ENCODE results near the gene CHST13. TPM values are rescaled to one million over a fixed set of nuclear protein-coding genes. Genes with fewer than 3 reads are reported as not detected.

Gene CHST13
- total RNA-seq, 4 donors from 2014 or later, result 0.23 to 0.95 TPM; not detected in 2

DNA sequence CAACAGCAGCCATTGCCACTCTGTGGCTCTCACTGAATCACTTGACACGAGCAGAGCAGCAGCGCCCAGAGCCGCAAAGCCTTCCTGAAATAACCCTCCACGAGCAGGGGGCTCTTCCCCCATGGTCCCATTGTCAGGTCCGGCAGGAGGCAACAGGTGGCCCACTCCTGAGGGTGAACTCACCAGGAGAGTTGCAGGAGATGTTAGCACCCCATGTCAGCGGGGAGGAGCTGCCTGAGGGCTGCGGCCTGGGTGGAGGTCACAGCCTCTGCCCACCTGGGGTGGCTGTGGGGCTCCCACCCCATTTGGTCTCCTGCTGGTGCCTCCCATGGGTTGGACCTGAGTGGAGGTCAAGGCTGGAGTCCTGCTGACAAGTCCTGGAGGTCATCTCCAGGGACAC lies 47.1 kb downstream of the CHST13 start:
- TF ChIP-seq, protein P1, sequence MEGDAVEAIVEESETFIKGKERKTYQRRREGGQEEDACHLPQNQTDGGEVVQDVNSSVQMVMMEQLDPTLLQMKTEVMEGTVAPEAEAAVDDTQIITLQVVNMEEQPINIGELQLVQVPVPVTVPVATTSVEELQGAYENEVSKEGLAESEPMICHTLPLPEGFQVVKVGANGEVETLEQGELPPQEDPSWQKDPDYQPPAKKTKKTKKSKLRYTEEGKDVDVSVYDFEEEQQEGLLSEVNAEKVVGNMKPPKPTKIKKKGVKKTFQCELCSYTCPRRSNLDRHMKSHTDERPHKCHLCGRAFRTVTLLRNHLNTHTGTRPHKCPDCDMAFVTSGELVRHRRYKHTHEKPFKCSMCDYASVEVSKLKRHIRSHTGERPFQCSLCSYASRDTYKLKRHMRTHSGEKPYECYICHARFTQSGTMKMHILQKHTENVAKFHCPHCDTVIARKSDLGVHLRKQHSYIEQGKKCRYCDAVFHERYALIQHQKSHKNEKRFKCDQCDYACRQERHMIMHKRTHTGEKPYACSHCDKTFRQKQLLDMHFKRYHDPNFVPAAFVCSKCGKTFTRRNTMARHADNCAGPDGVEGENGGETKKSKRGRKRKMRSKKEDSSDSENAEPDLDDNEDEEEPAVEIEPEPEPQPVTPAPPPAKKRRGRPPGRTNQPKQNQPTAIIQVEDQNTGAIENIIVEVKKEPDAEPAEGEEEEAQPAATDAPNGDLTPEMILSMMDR (IDR thresholded peaks at IDR 0.05), result no peak
- no peak for TF ChIP-seq POLR2A (IDR thresholded peaks at IDR 0.05)
- 80 to 93% methylated on average over 2 to 3 of the region's 7 CpGs for WGBS, 2 donors
- Histone ChIP-seq H3K27me3 (peaks cover 0 to 5% (median 0%) of the 10 kb centered on the region in 4 donors), H3K4me3 (no peak overlapping the region), H3K27ac (no peak overlapping the region), H3K36me3 (no peaks in the 10 kb centered on the region), H3K9me3 (no peaks in the 10 kb centered on the region), H3K4me1 (peaks cover 0 to 4% (median 0%) of the 10 kb centered on the region in 3 donors)
- intact Hi-C loops (cut with DNase I), result no loop called here
- no peak for DNase-seq

DNA sequence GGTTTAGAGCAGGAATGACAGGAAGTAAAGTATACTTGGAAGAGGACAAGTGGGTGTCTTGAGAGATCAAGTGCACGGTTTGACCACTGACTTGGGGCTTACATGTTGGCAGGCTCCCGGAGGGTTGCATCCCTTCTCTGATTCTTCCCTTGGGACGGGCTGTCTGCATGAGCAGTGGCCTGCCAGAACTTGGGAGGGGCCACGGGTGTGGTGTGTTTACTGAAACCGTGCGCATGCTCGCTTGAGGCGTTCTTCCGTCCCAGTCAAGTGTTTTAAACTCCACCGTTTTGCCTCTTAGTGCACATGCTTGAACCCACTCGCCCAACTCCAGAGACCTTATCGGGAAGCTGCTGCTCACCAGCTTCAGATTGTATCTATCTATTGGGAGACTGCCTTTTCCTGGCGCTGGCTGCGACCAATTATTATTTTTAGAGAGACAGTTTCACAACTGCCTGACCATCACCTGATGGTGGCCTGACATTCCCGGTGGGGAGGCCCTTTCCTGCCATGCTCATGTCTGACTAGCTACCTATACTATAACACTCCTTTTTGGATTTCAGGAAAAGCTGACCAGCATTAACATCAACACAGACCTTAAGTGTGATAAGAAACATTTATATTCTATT lies 49.6 kb downstream of the CHST13 start:
- no peak for DNase-seq
- intact Hi-C loops (cut with DNase I), result no loop called here
- Histone ChIP-seq H3K4me1 (peaks cover 0 to 4% (median 0%) of the 10 kb centered on the region in 3 donors), H3K36me3 (no peaks in the 10 kb centered on the region), H3K27ac (no peak overlapping the region), H3K9me3 (no peaks in the 10 kb centered on the region), H3K4me3 (no peak overlapping the region), H3K27me3 (no peaks in the 10 kb centered on the region)
- WGBS, 2 donors, result 36 to 77% methylated on average over 15 of the region's 15 CpGs
- TF ChIP-seq, protein P1 (IDR thresholded peaks at IDR 0.05), result no peak
- no peak for TF ChIP-seq POLR2A (IDR thresholded peaks at IDR 0.05)

DNA sequence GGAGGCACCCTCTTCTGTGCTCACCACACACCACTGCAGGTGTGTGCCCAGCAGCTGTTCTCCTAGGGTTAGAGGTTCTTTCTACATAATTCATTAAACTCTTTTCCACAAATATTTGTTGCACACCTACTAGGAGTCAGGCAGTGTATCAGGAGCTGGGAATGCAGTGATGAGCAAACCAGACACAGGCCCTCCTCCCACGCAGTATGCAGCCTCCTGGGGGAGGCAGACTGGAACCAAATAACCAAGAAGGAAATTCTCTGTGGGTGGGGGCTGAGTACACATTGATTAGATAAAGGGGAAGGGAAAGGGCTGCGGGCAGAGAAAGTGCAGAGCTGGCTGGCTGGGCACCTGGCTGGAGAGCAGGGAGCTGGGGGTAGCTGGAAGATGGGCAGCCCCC lies 53.3 kb downstream of the CHST13 start:
- no peaks in the 10 kb centered on the region for H3K9me3 ChIP-seq
- intact Hi-C loops (cut with DNase I), result no loop called here
- H3K36me3 ChIP-seq, result no peaks in the 10 kb centered on the region
- TF ChIP-seq POLR2A (IDR thresholded peaks at IDR 0.05), result no peak
- TF ChIP-seq, protein P1 (IDR thresholded peaks at IDR 0.05), result no peak
- H3K4me3 ChIP-seq, result no peak overlapping the region
- no peaks in the 10 kb centered on the region for H3K27me3 ChIP-seq
- H3K4me1 ChIP-seq, result peaks cover 0 to 4% (median 0%) of the 10 kb centered on the region in 3 donors
- 81 to 100% methylated on average over 1 to 2 of the region's 2 CpGs for WGBS, 2 donors
- DNase-seq, result no peak
- no peak overlapping the region for H3K27ac ChIP-seq

DNA sequence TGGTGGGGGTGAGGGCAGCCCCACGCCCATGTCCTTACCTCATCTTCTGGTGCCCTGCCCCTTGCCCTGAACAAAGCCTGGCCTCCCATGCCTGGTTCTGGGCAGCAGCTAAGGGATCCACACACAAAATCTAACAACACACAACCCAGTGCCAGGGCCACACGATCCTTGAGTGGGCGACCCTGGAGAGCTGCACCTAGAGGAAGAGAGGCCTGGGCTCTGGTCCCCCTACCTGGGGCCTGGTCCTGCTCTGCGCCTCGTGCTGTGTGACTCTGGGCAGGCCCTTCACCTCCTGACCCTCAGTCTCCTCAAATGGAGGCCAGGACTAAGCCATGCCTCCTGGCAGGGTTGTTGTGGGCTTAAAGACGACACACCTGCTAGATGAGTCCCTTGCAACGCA lies 54.7 kb downstream of the CHST13 start:
- H3K9me3 ChIP-seq, result no peaks in the 10 kb centered on the region
- H3K27ac ChIP-seq, result no peak overlapping the region
- DNase-seq, result no peak
- no peak overlapping the region for H3K4me3 ChIP-seq
- no CpG with 5 or more reads among the region's 7 CpGs for WGBS, 2 donors
- no peak for TF ChIP-seq POLR2A (IDR thresholded peaks at IDR 0.05)
- TF ChIP-seq, protein P1 (IDR thresholded peaks at IDR 0.05), result no peak
- peaks cover 0 to 2% (median 0%) of the 10 kb centered on the region in 3 donors for H3K4me1 ChIP-seq
- no peaks in the 10 kb centered on the region for H3K27me3 ChIP-seq
- intact Hi-C loops (cut with DNase I), result no loop called here
- H3K36me3 ChIP-seq, result no peaks in the 10 kb centered on the region

DNA sequence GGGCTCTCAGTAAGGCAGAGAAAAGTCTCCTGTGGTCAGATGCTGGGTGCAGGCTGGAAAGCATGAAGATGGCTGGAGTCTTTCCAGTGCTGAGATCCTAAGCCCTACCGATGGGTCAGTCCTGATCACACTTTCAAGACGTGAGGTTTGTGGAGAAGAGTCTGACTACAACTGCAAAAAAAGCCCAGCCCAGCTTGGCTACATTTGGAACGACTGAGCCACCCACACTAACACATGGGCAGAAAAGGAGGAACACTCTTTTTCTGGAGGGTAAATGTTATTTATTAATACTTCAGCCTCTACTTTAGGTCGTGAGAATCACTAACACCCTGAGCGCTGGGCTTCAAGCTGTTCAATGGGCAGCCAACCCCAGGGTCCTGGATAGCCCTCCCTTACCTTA lies 56.8 kb downstream of the CHST13 start:
- no peaks in the 10 kb centered on the region for H3K27me3 ChIP-seq
- no peak for DNase-seq
- H3K9me3 ChIP-seq, result no peaks in the 10 kb centered on the region
- H3K4me3 ChIP-seq, result no peak overlapping the region
- TF ChIP-seq, protein P1 (IDR thresholded peaks at IDR 0.05), result no peak
- TF ChIP-seq POLR2A (IDR thresholded peaks at IDR 0.05), result no peak
- H3K36me3 ChIP-seq, result no peaks in the 10 kb centered on the region
- H3K27ac ChIP-seq, result no peak overlapping the region
- no peaks in the 10 kb centered on the region for H3K4me1 ChIP-seq
- intact Hi-C loops (cut with DNase I), result no loop called here
- 65 to 75% methylated on average over 4 to 5 of the region's 5 CpGs for WGBS, 2 donors
